ENCODE results near the gene MYRFL. TPM values are rescaled to one million over a fixed set of nuclear protein-coding genes. Genes with fewer than 3 reads are reported as not detected.

Gene MYRFL
- total RNA-seq, 2 experiments from 2014 or later, result not detected

GRCh38 chr12:69918287-69918686 lies 93.3 kb downstream of the MYRFL start:
- no peaks in the 10 kb centered on the region for H3K36me3 Mint-ChIP-seq (ENCODE audit: low read depth)
- no peak overlapping the region for H3K4me3 Mint-ChIP-seq
- no peaks in the 10 kb centered on the region for H3K9me3 Mint-ChIP-seq (ENCODE audit: low read depth)
- ChIA-PET CTCF (interaction anchor here (0.6 kb wide), 1 partner anchor 815 kb away, joined by 3 read pairs; no protein-coding TSS in a partner anchor), POLR2A (no interaction called here)
- H3K27me3 Mint-ChIP-seq, result peaks cover 2% of the 10 kb centered on the region
- no peak for DNase-seq
- intact Hi-C loops (cut with DNase I, micrococcal nuclease), result no loop called here
- no peak for ATAC-seq
- peaks cover 4% of the 10 kb centered on the region for H3K4me1 Mint-ChIP-seq
- H3K27ac Mint-ChIP-seq, result no peak overlapping the region

- POLR2A ChIA-PET, result no interaction called here
- H3K27ac Mint-ChIP-seq, result no peak overlapping the region
- intact Hi-C loops (cut with DNase I, micrococcal nuclease), result no loop called here
- no peaks in the 10 kb centered on the region for H3K36me3 Mint-ChIP-seq (ENCODE audit: low read depth)
- ATAC-seq, result no peak
- no peak for DNase-seq
- no peaks in the 10 kb centered on the region for H3K4me1 Mint-ChIP-seq
- peaks cover 2% of the 10 kb centered on the region for H3K27me3 Mint-ChIP-seq
- H3K9me3 Mint-ChIP-seq (ENCODE audit: low read depth), result no peaks in the 10 kb centered on the region
- H3K4me3 Mint-ChIP-seq, result no peak overlapping the region
- CTCF ChIA-PET, result interaction anchor here (0.7 to 1.2 kb wide), 3 partner anchors 19 to 148 kb away, joined by 3 read pairs; no protein-coding TSS in a partner anchor
These were observed 94.5 kb downstream of the MYRFL start for GRCh38 chr12:69919495-69919894.

- H3K4me3 Mint-ChIP-seq, result no peak overlapping the region
- H3K36me3 Mint-ChIP-seq (ENCODE audit: low read depth), result no peaks in the 10 kb centered on the region
- H3K27me3 Mint-ChIP-seq, result peaks cover 5% of the 10 kb centered on the region
- intact Hi-C loops (cut with DNase I, micrococcal nuclease), result no loop called here
- no peaks in the 10 kb centered on the region for H3K4me1 Mint-ChIP-seq
- H3K9me3 Mint-ChIP-seq (ENCODE audit: low read depth), result no peaks in the 10 kb centered on the region
- CTCF ChIA-PET, result no interaction called here
- POLR2A ChIA-PET, result no interaction called here
- DNase-seq (no peak), ATAC-seq (no peak)
- H3K27ac Mint-ChIP-seq, result no peak overlapping the region
These were observed 96.8 kb downstream of the MYRFL start for GRCh38 chr12:69921831-69922230.

- H3K27ac Mint-ChIP-seq, result no peak overlapping the region
- POLR2A ChIA-PET, result no interaction called here
These were observed 98.0 kb downstream of the MYRFL start for GRCh38 chr12:69922999-69923398.

GRCh38 chr12:69925291-69925690 lies 100.3 kb downstream of the MYRFL start:
- no peak overlapping the region for H3K27ac Mint-ChIP-seq
- no peaks in the 10 kb centered on the region for H3K4me1 Mint-ChIP-seq
- POLR2A ChIA-PET, result no interaction called here
- intact Hi-C loops (cut with DNase I, micrococcal nuclease), result no loop called here
- ATAC-seq (no peak), DNase-seq (no peak)
- H3K9me3 Mint-ChIP-seq (ENCODE audit: low read depth), result no peaks in the 10 kb centered on the region
- CTCF ChIA-PET, result no interaction called here
- H3K4me3 Mint-ChIP-seq, result no peak overlapping the region
- H3K36me3 Mint-ChIP-seq (ENCODE audit: low read depth), result no peaks in the 10 kb centered on the region
- H3K27me3 Mint-ChIP-seq, result peaks cover 3% of the 10 kb centered on the region

More at GRCh38 chr12:69922999-69923398, 98.0 kb downstream of the MYRFL start:
- CTCF ChIA-PET, result no interaction called here
- no peaks in the 10 kb centered on the region for H3K9me3 Mint-ChIP-seq (ENCODE audit: low read depth)
- H3K4me1 Mint-ChIP-seq, result no peaks in the 10 kb centered on the region
- intact Hi-C loops (cut with DNase I, micrococcal nuclease), result no loop called here
- DNase-seq (no peak), ATAC-seq (no peak)
- H3K27me3 Mint-ChIP-seq, result peaks cover 5% of the 10 kb centered on the region
- H3K36me3 Mint-ChIP-seq (ENCODE audit: low read depth), result no peaks in the 10 kb centered on the region
- H3K4me3 Mint-ChIP-seq, result no peak overlapping the region

- Mint-ChIP-seq H3K27me3 (peaks cover 3% of the 10 kb centered on the region), H3K4me3 (no peak overlapping the region), H3K27ac (no peak overlapping the region), H3K9me3 (ENCODE audit: low read depth) (no peaks in the 10 kb centered on the region), H3K36me3 (ENCODE audit: low read depth) (no peaks in the 10 kb centered on the region), H3K4me1 (no peaks in the 10 kb centered on the region)
- ATAC-seq, result no peak
- intact Hi-C loops (cut with DNase I, micrococcal nuclease), result no loop called here
- DNase-seq, result no peak
- ChIA-PET CTCF (interaction anchor here (1.2 kb wide), 1 partner anchor 48 kb away, joined by 3 read pairs; no protein-coding TSS in a partner anchor), POLR2A (no interaction called here)
These were observed 102.1 kb downstream of the MYRFL start for GRCh38 chr12:69927164-69927563.

- ATAC-seq (no peak), DNase-seq (no peak)
- Mint-ChIP-seq H3K27me3 (peaks cover 3% of the 10 kb centered on the region), H3K9me3 (ENCODE audit: low read depth) (no peaks in the 10 kb centered on the region), H3K4me1 (no peaks in the 10 kb centered on the region), H3K4me3 (no peak overlapping the region), H3K36me3 (ENCODE audit: low read depth) (no peaks in the 10 kb centered on the region), H3K27ac (no peak overlapping the region)
- CTCF ChIA-PET, result interaction anchor here (0.6 to 0.8 kb wide), 3 partner anchors 29 to 181 kb away, joined by 3 read pairs; no protein-coding TSS in a partner anchor
- POLR2A ChIA-PET, result no interaction called here
- intact Hi-C loops (cut with DNase I, micrococcal nuclease), result no loop called here
These were observed 104.1 kb downstream of the MYRFL start for GRCh38 chr12:69929125-69929524.

GRCh38 chr12:69929531-69929930 lies 104.5 kb downstream of the MYRFL start:
- ATAC-seq (no peak), DNase-seq (no peak)
- CTCF ChIA-PET, result interaction anchor here (0.8 kb wide), 1 partner anchor 29 kb away, joined by 3 read pairs; no protein-coding TSS in a partner anchor
- H3K36me3 Mint-ChIP-seq (ENCODE audit: low read depth), result no peaks in the 10 kb centered on the region
- H3K9me3 Mint-ChIP-seq (ENCODE audit: low read depth), result no peaks in the 10 kb centered on the region
- H3K4me3 Mint-ChIP-seq, result no peak overlapping the region
- POLR2A ChIA-PET, result no interaction called here
- no peaks in the 10 kb centered on the region for H3K4me1 Mint-ChIP-seq
- H3K27me3 Mint-ChIP-seq, result peaks cover 3% of the 10 kb centered on the region
- intact Hi-C loops (cut with DNase I, micrococcal nuclease), result no loop called here
- no peak overlapping the region for H3K27ac Mint-ChIP-seq

GRCh38 chr12:69931569-69931968 lies 106.5 kb downstream of the MYRFL start:
- CTCF ChIA-PET, result no interaction called here
- no peak overlapping the region for H3K4me3 Mint-ChIP-seq
- no peaks in the 10 kb centered on the region for H3K4me1 Mint-ChIP-seq
- POLR2A ChIA-PET, result no interaction called here
- no peaks in the 10 kb centered on the region for H3K9me3 Mint-ChIP-seq (ENCODE audit: low read depth)
- DNase-seq (no peak), ATAC-seq (no peak)
- intact Hi-C loops (cut with DNase I, micrococcal nuclease), result no loop called here
- no peak overlapping the region for H3K27ac Mint-ChIP-seq
- no peaks in the 10 kb centered on the region for H3K36me3 Mint-ChIP-seq (ENCODE audit: low read depth)
- H3K27me3 Mint-ChIP-seq, result peaks cover under 1% of the 10 kb centered on the region

GRCh38 chr12:69932154-69932553 lies 107.1 kb downstream of the MYRFL start:
- Mint-ChIP-seq H3K27ac (no peak overlapping the region), H3K9me3 (ENCODE audit: low read depth) (no peaks in the 10 kb centered on the region), H3K27me3 (no peaks in the 10 kb centered on the region), H3K4me3 (no peak overlapping the region), H3K4me1 (no peaks in the 10 kb centered on the region), H3K36me3 (ENCODE audit: low read depth) (no peaks in the 10 kb centered on the region)
- ATAC-seq (no peak), DNase-seq (no peak)
- intact Hi-C loops (cut with DNase I, micrococcal nuclease), result no loop called here
- ChIA-PET POLR2A (no interaction called here), CTCF (no interaction called here)

GRCh38 chr12:69932676-69933552 lies 107.9 kb downstream of the MYRFL start:
- ChIA-PET CTCF (no interaction called here), POLR2A (no interaction called here)
- Mint-ChIP-seq H3K27ac (no peak overlapping the region), H3K36me3 (ENCODE audit: low read depth) (no peaks in the 10 kb centered on the region), H3K4me1 (no peaks in the 10 kb centered on the region), H3K9me3 (ENCODE audit: low read depth) (no peaks in the 10 kb centered on the region), H3K27me3 (no peaks in the 10 kb centered on the region), H3K4me3 (no peak overlapping the region)
- intact Hi-C loops (cut with DNase I, micrococcal nuclease), result no loop called here
- DNase-seq, result no peak
- no peak for ATAC-seq

- no peak overlapping the region for H3K27ac Mint-ChIP-seq
- no peaks in the 10 kb centered on the region for H3K27me3 Mint-ChIP-seq
- POLR2A ChIA-PET, result no interaction called here
- DNase-seq (no peak), ATAC-seq (no peak)
- H3K4me3 Mint-ChIP-seq, result no peak overlapping the region
- H3K9me3 Mint-ChIP-seq (ENCODE audit: low read depth), result no peaks in the 10 kb centered on the region
- intact Hi-C loops (cut with DNase I, micrococcal nuclease), result no loop called here
- CTCF ChIA-PET, result no interaction called here
- H3K36me3 Mint-ChIP-seq (ENCODE audit: low read depth), result no peaks in the 10 kb centered on the region
- H3K4me1 Mint-ChIP-seq, result no peaks in the 10 kb centered on the region
These were observed 109.0 kb downstream of the MYRFL start for GRCh38 chr12:69934011-69934410.

Measured in activated CD4-positive, alpha-beta T cell treated with anti-CD3 and anti-CD28 coated beads for 36 hours (primary cell).